GM18870 (cell line): ENCODE data around the gene CACNA2D2.

Experiments used
- ATAC-seq: cut with Tn5 transposase; IDR thresholded peaks from one replicate; pipeline ENCODE4 v1.9.1; 2021; ENCODE audit warnings: moderate library complexity; ENCODE audit not compliant: unreplicated experiment

CACNA2D2 gene

DNA sequence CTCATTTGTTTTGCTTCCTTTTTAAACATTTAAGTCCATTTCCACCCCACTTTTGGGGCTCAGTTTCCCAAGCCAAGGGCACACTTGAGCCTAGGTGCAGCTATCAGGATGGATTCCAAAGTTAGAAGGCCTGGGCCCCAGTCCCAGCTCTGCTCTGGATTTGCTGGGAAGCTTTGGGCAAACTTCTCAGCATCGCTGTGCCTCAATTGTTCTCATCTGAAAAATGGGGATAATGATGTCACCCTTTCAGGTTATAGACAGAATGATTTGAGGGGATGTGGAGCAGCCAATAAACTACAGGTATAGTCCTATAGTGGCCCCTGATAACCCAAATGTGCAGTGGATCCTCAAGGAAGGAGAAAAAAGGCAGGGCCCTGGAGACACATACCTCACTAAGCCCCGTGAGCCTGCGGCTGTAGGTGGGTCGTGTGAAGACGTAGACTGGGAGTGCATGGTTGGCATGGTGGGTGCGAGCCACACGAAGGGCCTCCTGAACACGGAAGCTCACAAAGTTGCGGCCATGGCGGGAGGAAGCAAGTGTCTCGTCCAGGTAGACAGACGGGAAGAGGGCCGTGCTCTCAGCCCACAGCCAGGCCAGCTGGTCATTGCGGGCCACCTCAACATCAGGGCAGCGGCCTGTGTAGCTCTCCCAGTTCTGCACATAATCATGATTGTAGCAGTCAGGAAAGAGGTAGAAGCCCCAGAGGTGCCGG lies 184.1 kb downstream of the CACNA2D2 start:
- no peak for ATAC-seq

- ATAC-seq = no peak
Measured at GRCh38 chr3:50318615-50319014, 184.8 kb downstream of the CACNA2D2 start.

DNA sequence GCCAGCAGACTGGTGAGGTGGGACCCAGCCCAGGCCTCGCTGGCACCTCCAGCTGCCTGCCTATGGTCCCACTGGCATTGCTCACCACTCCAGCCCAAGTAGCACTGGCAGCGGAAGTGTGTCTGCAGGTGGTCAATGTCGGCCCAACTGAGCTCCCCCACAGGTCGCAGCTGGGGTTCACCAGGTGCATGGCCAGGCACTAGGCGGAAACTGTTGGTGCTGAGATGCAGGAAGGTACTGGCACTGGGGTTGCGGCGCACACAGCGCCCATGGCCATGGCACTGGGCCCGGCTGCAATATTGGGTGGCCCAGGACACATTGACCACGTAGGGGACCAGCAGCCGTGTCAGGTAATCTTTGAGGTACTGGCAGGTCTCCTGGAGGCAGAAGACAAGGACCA lies 185.3 kb downstream of the CACNA2D2 start:
- ATAC-seq = no peak

GRCh38 chr3:50317300-50317699 lies 186.1 kb downstream of the CACNA2D2 start:
- ATAC-seq = no peak

DNA sequence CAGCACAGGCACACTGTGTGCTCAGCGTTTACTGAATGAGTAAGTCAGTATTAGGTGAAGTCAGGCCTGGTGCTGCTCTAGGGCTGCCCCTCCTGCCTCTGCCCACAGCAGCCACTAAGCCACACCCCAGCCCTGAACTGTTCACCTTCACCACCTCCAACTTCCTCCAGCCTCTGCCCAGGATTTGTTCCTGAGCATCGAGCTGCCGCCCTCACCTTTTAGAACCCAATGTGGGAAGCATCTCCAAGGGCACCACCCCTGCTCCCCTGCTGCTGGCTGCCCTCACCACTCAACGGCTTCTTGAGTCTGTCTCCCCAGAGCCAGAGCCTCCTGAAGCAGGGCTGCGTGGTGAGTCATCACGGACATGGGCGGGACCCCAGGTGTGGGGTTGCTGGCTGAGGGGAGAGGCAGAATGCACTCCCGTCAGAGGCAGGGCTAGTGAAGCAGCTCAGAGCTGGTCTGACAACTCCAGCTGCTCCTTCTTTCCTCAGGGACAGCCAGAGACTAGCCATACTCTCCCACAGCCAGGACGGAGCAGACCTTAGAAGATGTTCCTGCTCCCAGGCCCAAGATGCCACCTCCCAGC lies 186.7 kb downstream of the CACNA2D2 start:
- no peak for ATAC-seq

DNA sequence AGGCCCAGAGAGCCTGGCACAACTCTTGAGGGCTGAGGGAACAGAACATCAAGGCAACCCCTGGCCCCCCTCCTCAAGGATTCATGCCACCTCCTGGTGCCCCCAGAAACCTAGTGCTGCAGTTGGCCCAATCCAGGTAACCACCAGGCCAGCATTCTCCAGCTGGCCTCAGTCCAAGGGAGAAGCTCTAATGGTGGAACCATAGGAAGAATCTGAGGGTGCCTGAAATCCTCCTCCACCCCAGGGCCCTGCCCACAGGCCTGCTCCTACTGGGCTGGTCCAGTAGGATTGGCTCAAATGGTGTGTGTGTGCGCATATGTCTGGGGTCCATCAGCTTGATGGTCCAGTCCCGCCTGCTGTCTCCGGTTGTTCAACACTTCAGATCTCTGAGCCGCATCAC lies 188.6 kb downstream of the CACNA2D2 start:
- ATAC-seq = no peak

- ATAC-seq = no peak
Measured at GRCh38 chr3:50314342-50314741, 189.1 kb downstream of the CACNA2D2 start.
